Thyroid gland (tissue), 4 donors: ENCODE results near the gene MLPH.

Source experiments
- POLR2A ChIP-seq, 2 donors: fragments of 450-650 bp; IDR thresholded peaks; one replicate each; pipeline ENCODE4 v1.6.1; 2017; ENCODE audit warnings: antibody characterized with exemption in 2 of 2, mild to moderate bottlenecking in 2 of 2, moderate library complexity in 1 of 2
- TF ChIP-seq, protein P1 (sequence below), 6 experiments: fragments of 200-600 bp in 3 of 6; fragments of 450-650 bp in 3 of 6; sonication (generic) in 3 of 6; IDR thresholded peaks; one replicate each; pipeline ENCODE4 v1.5.1; 2016 to 2019; ENCODE audit warnings: antibody characterized with exemption in 6 of 6, mild to moderate bottlenecking in 2 of 6, inconsistent platforms in 1 of 6, moderate library complexity in 1 of 6

DNA sequence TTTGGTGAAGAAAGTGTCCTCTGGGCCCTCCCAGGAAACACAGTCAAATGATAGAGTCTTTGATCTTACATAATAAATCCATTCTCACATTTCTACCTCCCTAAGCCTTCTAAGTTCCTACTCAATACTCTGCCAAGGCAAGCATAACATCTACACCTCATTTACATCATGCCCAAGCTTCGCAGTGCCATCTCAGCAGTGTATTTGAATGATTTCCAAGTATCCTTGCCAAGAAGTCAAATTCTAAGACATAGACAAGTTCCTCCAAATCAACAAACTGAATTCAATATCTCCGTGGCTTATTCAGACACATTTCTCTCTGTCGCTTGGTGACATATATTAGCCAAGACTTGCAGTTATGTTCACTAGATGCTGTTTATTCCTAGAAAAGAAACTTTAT is 8.1 kb upstream of the MLPH start:
- TF ChIP-seq, protein P1, sequence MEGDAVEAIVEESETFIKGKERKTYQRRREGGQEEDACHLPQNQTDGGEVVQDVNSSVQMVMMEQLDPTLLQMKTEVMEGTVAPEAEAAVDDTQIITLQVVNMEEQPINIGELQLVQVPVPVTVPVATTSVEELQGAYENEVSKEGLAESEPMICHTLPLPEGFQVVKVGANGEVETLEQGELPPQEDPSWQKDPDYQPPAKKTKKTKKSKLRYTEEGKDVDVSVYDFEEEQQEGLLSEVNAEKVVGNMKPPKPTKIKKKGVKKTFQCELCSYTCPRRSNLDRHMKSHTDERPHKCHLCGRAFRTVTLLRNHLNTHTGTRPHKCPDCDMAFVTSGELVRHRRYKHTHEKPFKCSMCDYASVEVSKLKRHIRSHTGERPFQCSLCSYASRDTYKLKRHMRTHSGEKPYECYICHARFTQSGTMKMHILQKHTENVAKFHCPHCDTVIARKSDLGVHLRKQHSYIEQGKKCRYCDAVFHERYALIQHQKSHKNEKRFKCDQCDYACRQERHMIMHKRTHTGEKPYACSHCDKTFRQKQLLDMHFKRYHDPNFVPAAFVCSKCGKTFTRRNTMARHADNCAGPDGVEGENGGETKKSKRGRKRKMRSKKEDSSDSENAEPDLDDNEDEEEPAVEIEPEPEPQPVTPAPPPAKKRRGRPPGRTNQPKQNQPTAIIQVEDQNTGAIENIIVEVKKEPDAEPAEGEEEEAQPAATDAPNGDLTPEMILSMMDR (IDR thresholded peaks at IDR 0.05): no peak
- no peak for TF ChIP-seq POLR2A (IDR thresholded peaks at IDR 0.05)
